ENCODE data around the gene LRRN2.

Gene LRRN2

DNA sequence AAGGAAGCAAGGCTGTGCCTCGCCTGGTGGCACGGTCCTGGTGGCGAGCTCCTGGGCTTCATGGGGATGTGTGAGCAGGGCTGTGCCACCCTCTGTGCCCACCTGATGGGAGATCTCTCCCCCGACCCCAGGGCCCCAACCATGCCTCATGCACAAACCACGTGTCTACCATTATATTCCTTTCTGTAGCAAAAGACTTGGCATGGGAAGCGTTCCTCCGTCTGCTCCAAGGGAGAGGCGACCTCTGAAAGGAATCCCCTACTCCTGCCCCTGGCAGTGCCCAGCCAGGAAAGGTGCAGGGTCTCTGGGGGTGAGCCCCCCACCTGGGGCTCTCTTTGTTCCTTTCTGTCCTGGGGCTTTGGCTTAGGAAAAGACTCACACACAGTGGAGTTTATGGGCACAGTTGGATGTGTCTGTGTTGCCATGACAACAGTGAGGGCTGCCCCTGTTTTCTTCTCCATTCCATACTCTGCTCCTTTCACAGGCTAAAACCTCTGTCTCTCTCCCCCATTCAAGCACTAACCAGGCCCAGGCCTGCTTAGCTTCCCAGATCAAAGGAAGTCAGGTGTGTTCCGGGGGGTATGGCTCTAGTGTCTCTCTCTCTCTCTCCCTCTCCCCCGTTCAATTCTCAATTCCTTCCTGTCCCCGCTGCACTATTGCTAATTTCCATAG is 21.4 kb upstream of the LRRN2 start:
- no peak overlapping the region for H3K4me3 ChIP-seq (replicated peaks; ENCODE audit: low read depth, low read length)
- no peak for TF ChIP-seq CTCF (IDR thresholded peaks at IDR 0.05; ENCODE audit: low read length, missing control alignments)
- no peak for DNase-seq (ENCODE audit: low read depth)

- no peak overlapping the region for H3K4me3 ChIP-seq (replicated peaks; ENCODE audit: low read depth, low read length)
- DNase-seq (ENCODE audit: low read depth) = no peak
- no peak for TF ChIP-seq CTCF (IDR thresholded peaks at IDR 0.05; ENCODE audit: low read length, missing control alignments)
Observed at GRCh38 chr1:204705888-204706837, 20.6 kb upstream of the LRRN2 start.

DNA sequence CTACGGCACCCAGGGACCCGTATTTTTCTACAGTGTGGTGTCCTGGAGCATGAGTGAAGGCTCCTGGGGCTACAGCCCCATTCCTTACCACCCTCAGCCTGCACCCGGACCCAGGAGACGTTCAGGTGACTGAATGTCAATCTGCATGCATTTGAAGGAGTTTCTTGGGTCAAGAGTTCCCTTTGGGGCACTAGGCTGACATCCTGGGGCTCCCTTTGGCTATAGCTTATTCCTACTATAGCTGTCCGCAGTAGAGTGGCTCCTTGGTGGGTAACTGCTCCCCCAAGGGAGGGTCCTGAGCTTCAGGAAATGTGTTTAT is 19.9 kb upstream of the LRRN2 start:
- no peak for DNase-seq (ENCODE audit: low read depth)
- no peak overlapping the region for H3K4me3 ChIP-seq (replicated peaks; ENCODE audit: low read depth, low read length)
- no peak for TF ChIP-seq CTCF (IDR thresholded peaks at IDR 0.05; ENCODE audit: low read length, missing control alignments)

DNA sequence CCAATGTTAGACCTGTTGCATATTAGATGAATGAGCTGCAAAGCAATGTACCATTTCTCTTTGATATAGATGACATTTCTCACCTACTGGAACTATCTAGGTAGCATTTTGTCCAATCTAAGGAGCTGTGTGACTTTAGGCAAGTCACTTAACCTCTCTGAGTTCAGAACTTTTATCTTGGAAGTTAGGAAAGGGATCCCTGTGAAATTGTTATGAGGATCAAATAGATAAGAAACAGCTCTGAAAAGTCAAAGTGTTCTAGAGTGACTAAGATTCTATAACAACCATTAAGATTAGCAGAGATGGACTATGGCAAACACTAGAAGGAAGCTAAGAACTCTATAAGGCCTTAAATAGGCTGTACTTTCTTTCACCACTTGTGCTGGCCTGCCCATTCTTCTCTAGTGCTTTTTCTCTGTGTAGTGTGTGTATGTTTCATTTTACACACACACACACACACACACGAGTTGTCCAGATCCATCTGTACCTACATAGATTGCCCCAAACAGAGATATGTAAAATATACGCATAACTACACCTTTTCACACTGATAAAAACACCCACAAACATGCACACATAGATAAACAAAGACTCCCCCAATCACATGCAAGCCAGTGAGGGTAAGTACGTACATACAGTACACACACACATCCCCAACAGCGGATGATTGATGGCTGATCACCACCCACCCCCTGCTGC is 19.4 kb upstream of the LRRN2 start:
- no peak overlapping the region for H3K4me3 ChIP-seq (replicated peaks; ENCODE audit: low read depth, low read length)
- no peak for DNase-seq (ENCODE audit: low read depth)
- TF ChIP-seq CTCF (IDR thresholded peaks at IDR 0.05; ENCODE audit: low read length, missing control alignments) = no peak

DNA sequence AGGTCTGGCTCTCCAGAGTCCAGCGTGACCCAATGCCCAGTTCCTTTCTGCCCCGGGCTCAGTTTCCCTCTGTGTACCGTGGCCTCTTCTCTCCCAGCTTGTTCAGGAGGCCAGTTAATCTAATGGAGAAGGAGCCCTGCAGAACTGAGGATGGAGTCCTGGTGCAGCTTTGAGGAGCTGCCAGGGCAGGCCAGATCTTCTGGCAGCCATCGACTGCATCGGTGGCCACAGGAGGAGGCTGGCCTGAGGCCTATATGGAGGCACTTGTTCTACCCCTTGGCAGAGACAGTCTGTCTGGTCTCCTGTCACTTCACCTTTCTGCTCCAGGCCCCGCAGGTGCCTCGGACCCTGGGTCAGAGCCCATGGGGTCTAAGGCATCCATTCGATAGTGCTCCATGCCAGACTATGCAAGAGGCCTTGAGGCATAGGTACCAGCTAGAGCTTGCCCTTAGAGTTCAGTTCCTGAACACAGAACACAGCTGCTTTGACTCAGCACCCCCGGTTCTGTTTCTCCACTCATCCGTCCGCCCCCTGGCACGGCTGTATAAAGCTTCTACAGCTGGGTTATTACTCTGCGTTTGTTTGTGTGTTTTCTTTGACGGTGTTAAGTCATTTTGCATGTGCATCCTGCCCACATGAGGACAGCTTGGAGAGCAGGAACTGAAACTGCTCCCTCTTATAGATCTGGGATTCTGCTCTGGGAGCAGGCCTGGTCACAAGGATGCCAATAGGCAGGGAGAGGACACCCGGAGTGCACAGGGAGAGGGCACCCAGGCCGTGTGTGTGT is 18.5 kb upstream of the LRRN2 start:
- H3K4me3 ChIP-seq (replicated peaks; ENCODE audit: low read depth, low read length) = no peak overlapping the region
- TF ChIP-seq CTCF (IDR thresholded peaks at IDR 0.05; ENCODE audit: low read length, missing control alignments) = no peak
- DNase-seq (ENCODE audit: low read depth) = no peak

DNA sequence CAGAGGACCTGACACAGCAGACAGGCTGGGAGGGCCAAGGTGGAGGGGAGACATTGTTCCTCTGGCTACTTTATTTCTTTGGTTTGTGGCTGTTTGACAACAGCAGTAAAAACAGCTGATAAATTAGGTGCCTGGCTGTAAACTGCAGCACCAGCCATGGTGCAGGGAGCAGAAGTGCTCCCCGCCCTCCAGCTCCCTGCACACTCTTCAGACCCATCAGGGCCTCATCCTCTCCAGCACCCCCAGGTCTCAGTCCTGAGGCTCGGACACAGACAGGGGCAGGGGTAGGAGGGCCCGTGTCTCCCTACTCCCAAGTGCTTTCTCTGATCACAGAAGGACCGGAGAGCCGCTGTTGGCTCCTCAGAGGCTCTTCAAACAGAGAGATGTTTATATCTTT is 17.7 kb upstream of the LRRN2 start:
- no peak for DNase-seq (ENCODE audit: low read depth)
- no peak for TF ChIP-seq CTCF (IDR thresholded peaks at IDR 0.05; ENCODE audit: low read length, missing control alignments)

More for the DNA sequence above, 17.7 kb upstream of the LRRN2 start:
- H3K4me3 ChIP-seq (replicated peaks; ENCODE audit: low read depth, low read length) = no peak overlapping the region

Data from fibroblast of pulmonary artery (primary cell).